Peyer's patch (tissue), 4 donors: ENCODE measurements around the gene USP40.

Source experiments
- CTCF ChIP-seq, 6 experiments: fragments of 450-650 bp in 4 of 6; fragments of 200-600 bp in 2 of 6; sonication (generic) in 1 of 6; IDR thresholded peaks; one replicate each; pipeline ENCODE4 v1.5.1; 2017 to 2019; ENCODE audit warnings: antibody characterized with exemption in 6 of 6, mild to moderate bottlenecking in 3 of 6, moderate library complexity in 1 of 6
- POLR2A ChIP-seq, 2 donors: fragments of 450-650 bp; IDR thresholded peaks; one replicate each; pipeline ENCODE4 v1.5.1; 2017; ENCODE audit warnings: antibody characterized with exemption in 2 of 2, mild to moderate bottlenecking in 2 of 2, moderate library complexity in 2 of 2

DNA sequence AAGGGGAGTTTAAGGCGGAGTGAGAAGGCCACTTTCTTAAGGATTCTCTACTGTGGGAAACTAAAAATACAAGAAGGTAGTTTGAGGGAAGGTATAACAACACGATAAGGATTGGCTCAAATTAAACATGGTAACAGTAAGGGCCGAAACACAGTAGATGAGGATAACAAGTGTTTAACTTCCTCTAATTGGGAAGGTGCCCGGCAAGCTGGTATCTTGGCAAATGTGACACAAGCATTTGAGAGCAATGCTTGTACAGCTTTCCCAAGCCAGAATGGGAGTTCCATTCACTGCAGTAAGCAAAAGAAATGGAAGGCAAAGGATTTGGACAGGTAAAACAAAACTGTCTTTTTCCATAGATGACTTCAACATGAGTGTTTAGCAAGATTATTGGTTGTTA lies 19.8 kb downstream of the USP40 start:
- TF ChIP-seq CTCF (IDR thresholded peaks at IDR 0.05) (no peak), POLR2A (IDR thresholded peaks at IDR 0.05) (no peak)
